ENCODE results near the gene CLUH. TPM values are rescaled to one million over a fixed set of nuclear protein-coding genes. Genes with fewer than 3 reads are reported as not detected.
"Not testable (repeated sequence)": the region's sequence is repeated elsewhere in the genome, so short reads cannot be mapped to it uniquely, and the experiment has no call there.

Gene CLUH
- total and polyA plus RNA-seq, 3 experiments from 2014 or later, result 17.8 to 146 (median 142) TPM

DNA sequence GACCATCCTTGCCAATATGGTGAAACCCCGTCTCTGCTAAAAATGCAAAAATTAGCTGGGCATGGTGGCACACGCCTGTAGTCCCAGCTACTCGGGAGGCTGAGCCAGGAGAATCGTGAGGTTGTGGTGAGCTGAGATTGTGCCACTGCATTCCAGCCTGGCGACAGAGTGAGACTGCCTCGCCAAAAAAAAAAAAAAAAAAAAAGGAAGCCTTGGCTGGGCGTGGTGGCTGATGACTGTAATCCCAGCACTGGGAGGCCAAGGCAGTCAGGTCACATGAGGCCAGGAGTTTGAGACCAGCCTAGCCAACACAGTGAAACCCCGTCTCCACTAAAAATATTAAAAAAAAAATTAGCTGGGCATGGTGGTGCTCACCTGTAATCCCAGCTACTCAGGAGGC, 52.2 kb downstream of the CLUH start:
- CTCF ChIA-PET, result interaction anchor here (0.7 kb wide), 1 partner anchor 23 kb away, joined by 3 read pairs; no protein-coding TSS in a partner anchor
- H3K36me3 ChIP-seq (ENCODE audit: insufficient read depth, low read length); POLR2A ChIA-PET; H3K27me3 ChIP-seq (ENCODE audit: insufficient read depth, low read length, poor library complexity, severe bottlenecking); H3K4me3 ChIP-seq (ENCODE audit: low read length); H3K27ac ChIP-seq (ENCODE audit: low read depth, low read length); H3K9me3 ChIP-seq (ENCODE audit: low read length); H3K9me3 Mint-ChIP-seq; H3K27me3 Mint-ChIP-seq; H3K4me3 Mint-ChIP-seq; DNase-seq: not testable (repeated sequence)
- H3K4me1 ChIP-seq (ENCODE audit: insufficient read depth, low read length), result peaks cover 11% of the 10 kb centered on the region
- Mint-ChIP-seq H3K4me1 (peaks cover 42 to 80% (median 63%) of the 10 kb centered on the region in 3 donors), H3K27ac (peak overlapping the region in 1 of 8 donors; percentile 72), H3K36me3 (peaks cover 0 to 42% (median 8%) of the 10 kb centered on the region in 3 donors)

- no peak overlapping the region for H3K4me3 ChIP-seq (ENCODE audit: low read length)
- peaks cover 11% of the 10 kb centered on the region for H3K4me1 ChIP-seq (ENCODE audit: insufficient read depth, low read length)
- no peaks in the 10 kb centered on the region for H3K27me3 ChIP-seq (ENCODE audit: insufficient read depth, low read length, poor library complexity, severe bottlenecking)
- Mint-ChIP-seq H3K36me3 (peaks cover 9 to 49% (median 21%) of the 10 kb centered on the region in 3 donors), H3K27ac (peak overlapping the region in 6 of 8 donors; percentile 5 to 92 (median 82)), H3K27me3 (no peaks in the 10 kb centered on the region), H3K4me3 (no peak overlapping the region), H3K4me1 (peaks cover 35 to 67% (median 54%) of the 10 kb centered on the region in 3 donors), H3K9me3 (peaks cover 0 to 3% (median 0%) of the 10 kb centered on the region in 5 donors)
- H3K27ac ChIP-seq (ENCODE audit: low read depth, low read length), result no peak overlapping the region
- H3K9me3 ChIP-seq (ENCODE audit: low read length), result no peaks in the 10 kb centered on the region
- POLR2A ChIA-PET, result no interaction called here
- no peak for DNase-seq
- no peaks in the 10 kb centered on the region for H3K36me3 ChIP-seq (ENCODE audit: insufficient read depth, low read length)
- CTCF ChIA-PET, result interaction anchor here (1.4 kb wide), 1 partner anchor 18 kb away, joined by 3 read pairs; no protein-coding TSS in a partner anchor
Measured at GRCh38 chr17:2656283-2656682, 55.3 kb downstream of the CLUH start.

DNA sequence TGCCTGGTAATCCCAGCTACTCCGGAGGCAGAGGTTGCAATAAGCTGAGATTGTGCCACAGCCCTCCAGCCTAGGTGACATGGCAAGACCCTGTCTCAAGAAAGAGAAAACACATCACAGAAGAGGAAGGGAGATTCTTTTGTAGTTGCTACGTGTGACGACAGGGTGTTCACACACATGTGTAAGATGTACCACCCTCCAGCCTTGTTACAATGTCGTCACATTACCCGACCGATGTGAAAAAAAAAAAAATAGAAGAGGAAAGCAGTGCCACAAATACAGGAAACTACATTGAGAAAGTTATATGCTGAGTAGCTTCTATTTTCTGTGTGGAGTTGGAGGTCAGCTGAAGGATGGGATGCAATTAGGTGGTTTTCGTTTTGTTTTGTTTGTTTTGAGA, 56.0 kb downstream of the CLUH start:
- Histone ChIP-seq H3K4me1 (ENCODE audit: insufficient read depth, low read length) (peaks cover 11% of the 10 kb centered on the region), H3K4me3 (ENCODE audit: low read length) (no peak overlapping the region), H3K27ac (ENCODE audit: low read depth, low read length) (no peak overlapping the region), H3K27me3 (ENCODE audit: insufficient read depth, low read length, poor library complexity, severe bottlenecking) (no peaks in the 10 kb centered on the region), H3K9me3 (ENCODE audit: low read length) (no peaks in the 10 kb centered on the region), H3K36me3 (ENCODE audit: insufficient read depth, low read length) (no peaks in the 10 kb centered on the region)
- H3K27me3 Mint-ChIP-seq, result no peaks in the 10 kb centered on the region
- H3K4me3 Mint-ChIP-seq, result peak overlapping the region in 2 of 7 donors; percentile 26 to 54
- ChIA-PET CTCF (no interaction called here), POLR2A (no interaction called here)
- peak in 2 of 5 donors; percentile 3 to 10 for DNase-seq
- H3K4me1 Mint-ChIP-seq, result peaks cover 32 to 65% (median 52%) of the 10 kb centered on the region in 3 donors
- H3K27ac Mint-ChIP-seq, result peak overlapping the region; percentile 39 to 92 (median 84)
- H3K36me3 Mint-ChIP-seq, result peaks cover 15 to 47% (median 19%) of the 10 kb centered on the region in 3 donors
- peaks cover 0 to 3% (median 0%) of the 10 kb centered on the region in 5 donors for H3K9me3 Mint-ChIP-seq

GRCh38 chr17:2652911-2653310, 58.7 kb downstream of the CLUH start:
- H3K4me3 Mint-ChIP-seq; H3K27me3 ChIP-seq (ENCODE audit: insufficient read depth, low read length, poor library complexity, severe bottlenecking); H3K9me3 ChIP-seq (ENCODE audit: low read length); DNase-seq; POLR2A ChIA-PET; H3K9me3 Mint-ChIP-seq; H3K27me3 Mint-ChIP-seq; H3K27ac ChIP-seq (ENCODE audit: low read depth, low read length); H3K36me3 ChIP-seq (ENCODE audit: insufficient read depth, low read length); H3K4me3 ChIP-seq (ENCODE audit: low read length); H3K4me1 ChIP-seq (ENCODE audit: insufficient read depth, low read length); CTCF ChIA-PET: not testable (repeated sequence)
- peaks cover 27 to 53% (median 34%) of the 10 kb centered on the region in 3 donors for H3K4me1 Mint-ChIP-seq
- peaks cover 15 to 41% (median 17%) of the 10 kb centered on the region in 3 donors for H3K36me3 Mint-ChIP-seq
- peak overlapping the region in 4 of 8 donors; percentile 15 to 89 (median 44) for H3K27ac Mint-ChIP-seq

GRCh38 chr17:2649191-2649590, 62.4 kb downstream of the CLUH start:
- Histone ChIP-seq H3K27me3 (ENCODE audit: insufficient read depth, low read length, poor library complexity, severe bottlenecking) (no peaks in the 10 kb centered on the region), H3K36me3 (ENCODE audit: insufficient read depth, low read length) (no peaks in the 10 kb centered on the region), H3K9me3 (ENCODE audit: low read length) (no peaks in the 10 kb centered on the region), H3K4me3 (ENCODE audit: low read length) (no peak overlapping the region), H3K27ac (ENCODE audit: low read depth, low read length) (no peak overlapping the region), H3K4me1 (ENCODE audit: insufficient read depth, low read length) (no peaks in the 10 kb centered on the region)
- Mint-ChIP-seq H3K27ac (peak overlapping the region in 2 of 8 donors; percentile 26 to 62), H3K4me1 (peaks cover 6 to 20% (median 17%) of the 10 kb centered on the region in 3 donors), H3K36me3 (peaks cover 15 to 42% (median 20%) of the 10 kb centered on the region in 3 donors), H3K27me3 (no peaks in the 10 kb centered on the region), H3K9me3 (no peaks in the 10 kb centered on the region), H3K4me3 (no peak overlapping the region)
- CTCF ChIA-PET, result no interaction called here
- POLR2A ChIA-PET, result no interaction called here
- no peak for DNase-seq

- no peak overlapping the region for H3K27ac ChIP-seq (ENCODE audit: low read depth, low read length)
- Mint-ChIP-seq H3K27ac (peak overlapping the region in 4 of 8 donors; percentile 31 to 82 (median 67)), H3K4me3 (no peak overlapping the region), H3K9me3 (no peaks in the 10 kb centered on the region), H3K4me1 (peaks cover 8 to 19% (median 16%) of the 10 kb centered on the region in 3 donors), H3K27me3 (no peaks in the 10 kb centered on the region), H3K36me3 (peaks cover 15 to 47% (median 19%) of the 10 kb centered on the region in 3 donors)
- CTCF ChIA-PET, result no interaction called here
- no peaks in the 10 kb centered on the region for H3K4me1 ChIP-seq (ENCODE audit: insufficient read depth, low read length)
- H3K4me3 ChIP-seq (ENCODE audit: low read length), result no peak overlapping the region
- no peaks in the 10 kb centered on the region for H3K36me3 ChIP-seq (ENCODE audit: insufficient read depth, low read length)
- DNase-seq, result no peak
- no peaks in the 10 kb centered on the region for H3K9me3 ChIP-seq (ENCODE audit: low read length)
- H3K27me3 ChIP-seq (ENCODE audit: insufficient read depth, low read length, poor library complexity, severe bottlenecking), result no peaks in the 10 kb centered on the region
- POLR2A ChIA-PET, result no interaction called here
Measured at GRCh38 chr17:2647957-2648356, 63.6 kb downstream of the CLUH start.

- H3K27me3 Mint-ChIP-seq, result no peaks in the 10 kb centered on the region
- CTCF ChIA-PET, result interaction anchor here (1.1 kb wide), 1 partner anchor 26 kb away, joined by 4 read pairs; no protein-coding TSS in a partner anchor
- H3K27ac ChIP-seq (ENCODE audit: low read depth, low read length), result no peak overlapping the region
- DNase-seq, result no peak
- POLR2A ChIA-PET, result no interaction called here
- H3K27me3 ChIP-seq (ENCODE audit: insufficient read depth, low read length, poor library complexity, severe bottlenecking), result no peaks in the 10 kb centered on the region
- no peak overlapping the region for H3K4me3 ChIP-seq (ENCODE audit: low read length)
- no peak overlapping the region for H3K4me3 Mint-ChIP-seq
- peaks cover 19 to 30% (median 30%) of the 10 kb centered on the region in 3 donors for H3K4me1 Mint-ChIP-seq
- peak overlapping the region in 2 of 8 donors; percentile 4 to 46 for H3K27ac Mint-ChIP-seq
- H3K4me1 ChIP-seq (ENCODE audit: insufficient read depth, low read length), result no peaks in the 10 kb centered on the region
- H3K9me3 ChIP-seq (ENCODE audit: low read length), result no peaks in the 10 kb centered on the region
- H3K36me3 ChIP-seq (ENCODE audit: insufficient read depth, low read length), result peaks cover 6% of the 10 kb centered on the region
- H3K36me3 Mint-ChIP-seq, result peaks cover 4 to 57% (median 6%) of the 10 kb centered on the region in 3 donors
- no peaks in the 10 kb centered on the region for H3K9me3 Mint-ChIP-seq
Measured at GRCh38 chr17:2644971-2645370, 66.6 kb downstream of the CLUH start.

All from CD8-positive, alpha-beta memory T cell (primary cell).